Daoy (cell line): Measurements from ENCODE around the gene KDELR1. TPM values are rescaled to one million over a fixed set of nuclear protein-coding genes. Genes with fewer than 3 reads are reported as not detected.

ENCODE experiments used
- DNase-seq: peaks from one replicate; pipeline ENCODE4 v3.0.0-alpha.2; 2015; ENCODE audit warnings: low read depth
- total RNA-seq: library from RNA; depleted of rRNA; stranded (reverse); fragments of >200 nt; shearing (Covaris generic); gene quantifications from 2 replicates; pipeline ENCODE4 v1.2.3, GENCODE V29; 2014; rRNA removed

KDELR1 gene
- total RNA-seq, 1 experiment from 2014 or later, result 54.5 TPM

DNA sequence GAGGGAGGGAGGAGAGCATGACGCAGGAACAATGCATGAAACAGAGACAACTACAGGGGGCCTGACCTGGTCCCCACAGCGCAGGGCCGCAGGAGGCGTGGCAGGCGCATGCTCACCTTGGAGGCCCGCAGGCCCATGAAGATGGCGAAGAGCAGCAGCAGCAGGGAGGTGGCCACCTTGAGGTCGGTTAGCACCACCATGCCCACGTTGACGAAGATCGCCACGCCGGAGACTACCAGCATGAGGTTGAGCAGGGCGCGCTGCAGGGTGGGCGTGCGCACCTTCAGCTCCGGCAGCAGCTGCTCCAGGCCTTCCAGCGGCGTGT lies 49.0 kb downstream of the KDELR1 start:
- DNase-seq, result no peak

DNA sequence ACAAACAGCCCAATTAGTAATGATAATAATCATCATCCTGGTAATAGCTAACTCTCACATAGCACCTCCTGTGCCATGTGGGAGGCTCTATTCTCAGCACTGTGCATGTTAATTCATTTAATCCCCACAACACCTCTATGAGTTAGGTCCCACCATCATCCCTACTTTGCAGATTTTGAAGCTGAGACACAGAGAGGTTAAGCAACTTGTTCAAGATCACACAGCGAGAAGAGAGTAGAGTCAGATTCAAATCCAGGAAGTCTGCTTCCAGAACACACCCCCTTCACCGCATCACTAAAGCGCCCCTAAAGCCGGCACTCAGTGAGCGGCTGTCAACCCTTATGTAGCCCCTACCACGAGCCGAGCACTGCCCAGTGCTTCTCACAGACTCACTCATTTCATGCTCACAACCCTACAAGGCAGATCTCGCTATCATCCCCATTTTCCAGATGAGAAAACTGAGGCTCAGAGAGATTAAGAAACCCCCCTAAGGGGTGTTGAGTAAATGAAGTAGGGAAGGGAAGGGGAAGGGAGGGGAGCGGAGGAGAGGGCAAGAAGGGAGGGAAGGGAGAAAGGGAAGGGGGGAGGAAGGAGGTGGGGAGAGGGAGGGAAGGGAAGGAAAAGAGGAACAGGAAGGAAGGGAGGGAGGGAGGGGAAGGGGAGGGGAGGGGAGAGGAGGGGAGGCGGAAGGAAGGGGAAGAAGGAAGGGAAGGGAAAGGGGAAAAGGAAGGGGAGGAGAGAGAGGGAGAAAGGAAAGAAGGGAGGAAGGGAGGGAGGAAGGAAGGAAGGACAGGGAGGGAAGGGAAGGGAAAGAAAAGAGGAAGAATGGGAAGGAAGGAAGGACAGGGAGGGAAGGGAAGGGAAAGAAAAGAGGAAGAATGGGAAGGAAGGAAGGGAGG lies 49.6 kb downstream of the KDELR1 start:
- no peak for DNase-seq

DNA sequence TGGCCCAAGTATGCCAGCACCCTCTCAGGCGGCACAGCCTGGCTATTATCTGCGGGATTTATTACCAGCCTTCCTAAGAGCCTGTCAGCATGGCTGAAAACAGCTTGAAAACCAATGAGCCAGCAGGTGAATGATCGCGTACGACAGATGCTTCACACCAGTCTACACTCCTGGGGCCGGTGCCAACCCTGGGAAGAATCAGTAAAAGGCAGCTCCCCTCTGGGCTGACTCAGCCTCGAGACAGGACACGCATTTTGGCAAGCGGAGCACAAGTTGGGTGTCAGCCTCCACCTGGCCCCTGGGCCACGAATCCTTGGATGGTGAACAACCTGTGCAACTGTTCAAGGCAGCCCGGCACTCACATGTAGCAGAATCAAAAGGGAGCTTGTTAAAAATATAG lies 50.4 kb downstream of the KDELR1 start:
- DNase-seq, result peak; percentile 56

DNA sequence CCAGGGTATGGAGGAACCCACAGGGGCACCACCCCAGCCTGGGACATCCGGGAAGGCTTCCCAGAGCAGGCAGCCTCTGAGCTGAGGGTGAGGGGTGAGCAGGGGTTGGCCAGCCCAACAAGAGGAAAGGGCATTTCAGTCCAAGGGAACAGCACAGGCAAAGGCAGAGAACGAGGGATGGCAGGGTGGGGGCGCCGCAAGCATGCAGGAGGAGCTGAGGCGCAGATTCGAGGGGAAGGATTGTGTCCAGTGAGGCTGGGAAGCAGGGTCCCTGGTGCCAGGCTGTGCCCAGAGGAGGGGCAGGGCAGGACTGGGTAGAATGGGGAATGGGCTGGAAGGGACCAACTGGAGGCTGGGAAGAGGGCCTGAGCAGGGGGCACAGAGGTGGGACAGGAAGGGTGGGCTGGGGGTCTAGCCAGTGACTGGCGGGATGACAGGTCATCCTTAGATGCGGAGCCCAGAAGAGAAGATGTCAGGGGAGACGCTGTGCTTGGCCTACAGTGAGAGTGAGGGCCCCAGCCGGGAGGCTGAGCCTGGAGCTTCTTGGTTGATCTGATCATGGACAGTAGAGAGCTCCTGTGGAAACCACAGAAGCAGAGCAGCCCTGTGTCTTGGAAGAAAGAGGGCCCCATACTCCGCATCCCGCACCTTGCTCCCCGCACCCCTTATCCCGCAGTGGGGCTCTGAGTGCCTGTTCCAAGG lies 52.4 kb downstream of the KDELR1 start:
- DNase-seq, result no peak

DNA sequence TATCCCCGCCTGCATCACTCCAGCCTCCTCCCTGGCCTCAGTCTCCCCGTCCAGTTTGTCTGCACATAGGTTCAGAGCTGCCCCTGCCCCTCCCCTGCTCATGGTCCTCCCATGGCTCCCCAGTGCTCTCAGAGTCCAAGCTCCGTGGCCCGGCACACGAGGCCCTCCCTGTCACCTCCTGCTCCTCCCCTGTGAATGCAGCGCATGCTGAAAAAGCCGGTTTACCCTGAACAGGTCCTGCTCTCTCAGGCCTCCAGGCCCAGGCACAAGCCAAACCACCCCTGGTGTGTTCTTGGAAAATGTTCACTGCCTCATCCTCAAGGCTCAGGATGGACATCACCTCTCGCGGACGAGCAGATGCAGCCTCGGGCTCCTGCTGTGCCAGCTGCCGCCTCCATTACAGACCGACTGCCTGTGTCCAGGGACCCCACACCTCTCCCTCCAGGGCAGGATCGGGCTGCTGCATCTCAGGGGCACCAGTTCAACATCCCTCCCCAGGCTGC lies 53.0 kb downstream of the KDELR1 start:
- no peak for DNase-seq

DNA sequence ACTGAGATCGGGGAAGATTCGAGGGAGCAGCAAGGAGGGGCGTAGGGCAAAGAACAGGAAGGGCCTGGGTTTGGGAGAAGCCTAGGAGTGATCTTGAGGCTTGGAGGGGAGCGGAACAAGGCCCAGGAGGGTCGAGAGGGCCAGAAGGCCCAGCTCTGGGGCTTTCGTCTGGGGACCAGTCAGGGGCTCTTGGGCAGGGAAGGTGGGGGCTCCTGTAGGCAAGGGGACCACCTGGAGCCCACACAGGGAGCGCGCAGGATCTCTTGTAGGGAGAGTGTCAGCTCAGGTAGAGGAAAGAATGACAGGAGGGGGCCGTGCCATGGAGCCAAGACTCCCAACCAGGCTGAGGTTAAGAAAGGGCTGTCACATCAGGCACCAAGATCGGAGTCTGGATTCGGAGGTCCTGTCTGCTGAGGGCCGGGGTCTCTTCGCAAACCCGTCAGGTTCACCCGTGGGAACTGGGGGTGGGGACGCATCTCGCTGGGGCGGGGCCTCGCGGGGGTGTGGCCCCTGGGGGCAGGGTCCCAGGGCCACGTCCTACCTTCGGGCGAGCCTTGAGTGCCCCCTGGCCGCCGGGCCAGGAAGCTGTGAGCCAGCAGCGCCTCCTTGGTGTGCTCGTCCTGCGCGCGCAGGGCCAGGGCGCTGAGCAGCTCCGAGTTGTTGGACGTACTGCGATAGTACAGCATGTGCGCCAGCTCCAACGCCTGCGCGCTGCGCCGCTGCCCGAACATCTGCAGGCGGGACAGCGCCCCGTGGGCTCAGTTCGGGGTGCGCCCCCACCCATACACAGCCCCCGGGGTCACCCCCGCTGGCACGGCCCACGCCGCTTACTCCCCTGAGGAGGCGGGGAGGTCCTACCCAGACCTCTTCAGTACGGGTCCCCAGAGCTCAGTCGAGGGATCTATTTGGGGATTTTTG lies 57.6 kb downstream of the KDELR1 start:
- DNase-seq, result peak; percentile 97

DNA sequence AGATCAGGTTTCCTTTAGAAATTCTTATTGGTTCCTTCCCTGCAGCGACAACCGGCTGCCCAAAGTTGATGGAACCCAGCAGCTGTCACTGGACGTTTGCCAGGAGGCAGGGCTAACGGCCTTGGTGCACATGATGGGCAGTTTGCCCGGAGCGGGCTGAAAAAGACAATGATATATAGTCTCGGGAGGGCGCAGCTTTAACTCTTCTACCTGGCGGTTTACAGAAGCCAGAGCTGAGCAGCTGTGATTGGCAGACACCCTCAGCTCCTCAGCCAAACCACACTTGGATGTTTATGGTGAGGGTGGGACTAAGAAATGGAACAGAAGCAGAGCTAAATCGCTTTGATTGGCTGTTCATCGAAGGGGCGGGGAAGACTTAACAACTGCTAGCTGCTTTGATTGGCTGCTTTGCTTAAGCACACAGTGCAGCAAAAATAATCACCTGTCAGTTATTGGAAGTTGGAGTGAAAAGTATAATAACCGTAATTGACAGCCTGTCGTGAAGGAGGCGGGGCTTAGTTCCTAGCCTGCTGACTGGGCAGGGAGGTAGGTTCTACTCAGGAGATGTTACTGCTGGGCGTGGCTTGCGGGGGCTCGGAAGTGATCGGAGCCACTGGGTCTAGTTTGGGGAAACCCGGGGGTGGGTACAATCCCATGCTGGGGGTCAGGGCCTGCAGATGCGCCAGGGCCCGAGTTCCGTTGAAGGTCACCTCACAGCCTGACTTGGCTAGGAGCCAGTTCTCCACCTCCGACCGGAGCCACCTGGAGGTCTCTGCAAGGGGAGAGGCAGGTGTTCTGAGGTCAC lies 58.5 kb downstream of the KDELR1 start:
- DNase-seq, result peak; percentile 93

Other genes starting within 250 kb of the KDELR1 start
- 48.5 and 83.8 TPM in 2 replicates for gene LIG1, start 221.2 kb downstream of the KDELR1 start, total RNA-seq
- 0.86 and 3.0 TPM in 2 replicates for gene ZSWIM9, start 220.9 kb downstream of the KDELR1 start, total RNA-seq
- gene CARD8, start 135.6 kb downstream of the KDELR1 start, total RNA-seq, result 13.2 and 14.2 TPM in 2 replicates
- gene ZNF114, start 121.5 kb downstream of the KDELR1 start, total RNA-seq, result 0.54 and 1.2 TPM in 2 replicates
- 36.2 and 54.6 TPM in 2 replicates for gene EMP3, start 66.0 kb downstream of the KDELR1 start, total RNA-seq
- gene TMEM143, start 27.6 kb downstream of the KDELR1 start, total RNA-seq, result 2.5 and 3.8 TPM in 2 replicates
- not detected in 2 replicates for gene SYNGR4, start 27.2 kb downstream of the KDELR1 start, total RNA-seq
- gene GRIN2D, start 2.1 kb upstream of the KDELR1 start, total RNA-seq, result 0.09 TPM in 1 of 2 replicates, not detected in the other
- 108 and 129 TPM in 2 replicates for gene GRWD1, start 54.4 kb upstream of the KDELR1 start, total RNA-seq
- gene KCNJ14, start 64.0 kb upstream of the KDELR1 start, total RNA-seq, result 1.8 and 3.8 TPM in 2 replicates
- 43.3 and 93.8 TPM in 2 replicates for gene CYTH2, start 77.8 kb upstream of the KDELR1 start, total RNA-seq
- gene LMTK3, start 120.3 kb upstream of the KDELR1 start, total RNA-seq, result under 0.01 TPM in 1 of 2 replicates, not detected in the other
- gene SULT2B1, start 160.6 kb upstream of the KDELR1 start, total RNA-seq, result not detected in 2 replicates
- gene SPACA4, start 215.2 kb upstream of the KDELR1 start, total RNA-seq, result not detected in 2 replicates
- not detected in 2 replicates for gene FAM83E, start 223.5 kb upstream of the KDELR1 start, total RNA-seq
- 2,925 and 3,124 TPM in 2 replicates for gene RPL18, start 227.6 kb upstream of the KDELR1 start, total RNA-seq
- 5.1 and 12.7 TPM in 2 replicates for gene SPHK2, start 228.0 kb upstream of the KDELR1 start, total RNA-seq
- 3.0 and 10.0 TPM in 2 replicates for gene DBP, start 245.8 kb upstream of the KDELR1 start, total RNA-seq